ENCODE results near the gene ZBTB43.
"Not testable (repeated sequence)": the region's sequence is repeated elsewhere in the genome, so short reads cannot be mapped to it uniquely, and the experiment has no call there.

Gene ZBTB43

GRCh38 chr9:126804696-126805553 is at the start of gene ZBTB43:
ZBTB43 (plus strand) TSS chr9:126805040; CDS start chr9:126832510, 27,470 bp downstream.
- DNase-seq = peak; percentile 99

GRCh38 chr9:126755317-126755875 is 49.4 kb upstream of the ZBTB43 start:
- DNase-seq = no peak

GRCh38 chr9:126756238-126756637 is 48.6 kb upstream of the ZBTB43 start:
- no peak for DNase-seq

- DNase-seq = peak; percentile 10
Observed at GRCh38 chr9:126756876-126757415, 47.9 kb upstream of the ZBTB43 start.

GRCh38 chr9:126758916-126759585 is 45.8 kb upstream of the ZBTB43 start:
- no peak for DNase-seq

GRCh38 chr9:126761274-126761673 is 43.6 kb upstream of the ZBTB43 start:
- no peak for DNase-seq

GRCh38 chr9:126763130-126763764 is 41.6 kb upstream of the ZBTB43 start:
- no peak for DNase-seq

- DNase-seq = no peak
Observed at GRCh38 chr9:126773004-126773607, 31.7 kb upstream of the ZBTB43 start.

GRCh38 chr9:126775926-126776325 is 28.9 kb upstream of the ZBTB43 start:
- DNase-seq = no peak

- peak; percentile 13 for DNase-seq
Observed at GRCh38 chr9:126777733-126778132, 27.1 kb upstream of the ZBTB43 start.

- DNase-seq = peak; percentile 73
Observed at GRCh38 chr9:126778141-126778540, 26.7 kb upstream of the ZBTB43 start.

GRCh38 chr9:126778696-126779095 is 26.1 kb upstream of the ZBTB43 start:
- DNase-seq = peak; percentile 34

GRCh38 chr9:126781186-126782052 is 23.4 kb upstream of the ZBTB43 start:
- peak; percentile 96 for DNase-seq

GRCh38 chr9:126782053-126782388 is 22.8 kb upstream of the ZBTB43 start:
- no peak for DNase-seq

- no peak for DNase-seq
Observed at GRCh38 chr9:126783949-126784348, 20.9 kb upstream of the ZBTB43 start.

- DNase-seq = no peak
Observed at GRCh38 chr9:126784401-126784800, 20.4 kb upstream of the ZBTB43 start.

- DNase-seq = not testable (repeated sequence)
Observed at GRCh38 chr9:126784841-126785240, 20.0 kb upstream of the ZBTB43 start.

- DNase-seq = no peak
Observed at GRCh38 chr9:126788046-126788445, 16.8 kb upstream of the ZBTB43 start.

GRCh38 chr9:126788634-126789349 is 16.0 kb upstream of the ZBTB43 start:
- no peak for DNase-seq

GRCh38 chr9:126790561-126790960 is 14.3 kb upstream of the ZBTB43 start:
- DNase-seq = no peak
